ENCODE data around the gene VSTM2B. TPM values are rescaled to one million over a fixed set of nuclear protein-coding genes. Genes with fewer than 3 reads are reported as not detected.

The VSTM2B gene
- polyA plus RNA-seq, 1 of the 3 experiments (the other 2 are of a cell fraction): not detected

DNA sequence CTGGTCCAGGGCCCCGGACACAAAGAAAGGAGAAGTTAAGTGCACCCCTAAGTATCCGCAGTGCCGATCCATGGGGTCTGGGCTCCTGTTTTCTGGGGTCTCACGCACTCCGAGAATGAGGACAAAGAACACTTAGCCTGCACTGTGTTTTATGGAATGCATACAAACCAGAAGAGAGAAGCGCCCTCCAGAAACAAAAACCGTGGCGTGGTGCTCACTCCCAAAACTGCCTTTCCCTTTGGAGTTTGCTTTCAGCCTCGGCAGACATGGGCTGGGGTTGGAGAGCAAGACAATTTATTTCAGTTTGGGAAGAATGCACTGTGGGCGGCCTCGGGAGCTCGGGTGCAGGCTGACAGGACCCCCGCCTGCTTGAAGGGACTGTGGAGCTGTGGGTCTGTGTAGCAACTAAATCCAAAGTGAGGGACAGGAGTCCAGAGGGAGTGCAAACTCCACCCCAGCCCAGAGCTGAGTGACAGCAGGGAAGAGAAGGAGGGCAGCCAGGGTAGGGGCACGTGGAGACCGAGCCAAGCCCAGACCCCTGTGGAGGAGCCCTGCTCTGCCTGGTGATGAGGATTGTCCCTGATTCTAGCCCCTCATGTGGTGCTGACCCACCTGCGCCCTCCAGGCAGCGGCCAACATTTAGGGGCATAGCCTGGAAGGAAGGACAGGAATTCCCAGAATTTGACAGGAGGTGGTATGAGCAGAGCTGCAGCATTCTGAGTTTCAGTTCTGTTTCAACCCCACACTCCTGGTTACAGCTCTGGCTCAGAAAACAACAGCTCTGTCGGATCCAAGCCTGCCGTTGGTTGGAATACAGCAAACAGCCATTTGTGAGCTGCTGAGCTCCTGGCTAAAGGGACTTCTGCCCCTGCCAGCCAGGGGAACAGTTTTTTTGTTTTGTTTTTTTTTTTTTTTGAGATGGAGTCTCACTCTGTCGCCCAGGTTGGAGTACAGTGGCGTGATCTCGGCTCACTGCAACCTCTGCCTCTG, 42.5 kb downstream of the VSTM2B start:
- no peak for TF ChIP-seq USF2 (IDR thresholded peaks at IDR 0.05; ENCODE audit: borderline replicate concordance, low read depth, low read length)
- no peak for TF ChIP-seq TAF1 (IDR thresholded peaks at IDR 0.05; ENCODE audit: borderline replicate concordance, low read depth, low read length)
- no peak for TF ChIP-seq RAD21 (IDR thresholded peaks at IDR 0.05; ENCODE audit: low read length)
- no peak for TF ChIP-seq SMC3 (IDR thresholded peaks at IDR 0.05; ENCODE audit: low read depth, low read length)
- no peak for TF ChIP-seq ELF1 (IDR thresholded peaks at IDR 0.05)
- TF ChIP-seq TCF12 (IDR thresholded peaks at IDR 0.05): no peak
- no peak for TF ChIP-seq RCOR1 (IDR thresholded peaks at IDR 0.05; ENCODE audit: low read length)
- TF ChIP-seq EZH2phosphoT487 (IDR thresholded peaks at IDR 0.05; ENCODE audit: borderline replicate concordance, low read depth): no peak
- no peak for TF ChIP-seq RFX5 (IDR thresholded peaks at IDR 0.05; ENCODE audit: low read length)
- TF ChIP-seq ZBTB33 (IDR thresholded peaks at IDR 0.05; ENCODE audit: borderline replicate concordance, low read depth): no peak
- ChIA-PET CTCF (interaction anchor here (0.5 kb wide), 1 partner anchor 13 kb away, joined by 4 read pairs; no protein-coding TSS in a partner anchor), POLR2A (no interaction called here)
- H3K9me2 ChIP-seq: no peaks in the 10 kb centered on the region
- WGBS (ENCODE audit: low lambda C conversion rate): 9% methylated on average over 21 of the region's 22 CpGs
- no peaks in the 10 kb centered on the region for H3K9me3 ChIP-seq
- no peaks in the 10 kb centered on the region for H3K79me2 ChIP-seq (ENCODE audit: insufficient read depth)
- H3F3A ChIP-seq (replicated peaks; ENCODE audit: insufficient read depth): no peaks in the 10 kb centered on the region
- H3K4me1 ChIP-seq (ENCODE audit: control insufficient read depth in 1 of 2, insufficient read depth in 2 of 2, low read depth in 1 of 2, low read length in 1 of 2): no peaks in the 10 kb centered on the region
- H3K4me2 ChIP-seq: no peak overlapping the region
- H3K9ac ChIP-seq: no peak overlapping the region
- H3K27ac ChIP-seq (ENCODE audit: low read depth in 2 of 2, low read length in 1 of 2): no peak overlapping the region
- DNase-seq: no peak
- no peak overlapping the region for H3K4me3 ChIP-seq (ENCODE audit: low read depth in 2 of 2, low read length in 1 of 2)
- H4K20me1 ChIP-seq (ENCODE audit: insufficient read depth): no peaks in the 10 kb centered on the region
- peaks cover 36% of the 10 kb centered on the region; the same call in 1 of the 2 replicates for H3K27me3 ChIP-seq (ENCODE audit: insufficient read depth)
- H3K36me3 ChIP-seq (replicated peaks in 1 of 2; ENCODE audit: control insufficient read depth in 1 of 2, insufficient read depth in 2 of 2, low read length in 1 of 2): no peaks in the 10 kb centered on the region
- H2AFZ ChIP-seq (ENCODE audit: low read depth): no peak overlapping the region

DNA sequence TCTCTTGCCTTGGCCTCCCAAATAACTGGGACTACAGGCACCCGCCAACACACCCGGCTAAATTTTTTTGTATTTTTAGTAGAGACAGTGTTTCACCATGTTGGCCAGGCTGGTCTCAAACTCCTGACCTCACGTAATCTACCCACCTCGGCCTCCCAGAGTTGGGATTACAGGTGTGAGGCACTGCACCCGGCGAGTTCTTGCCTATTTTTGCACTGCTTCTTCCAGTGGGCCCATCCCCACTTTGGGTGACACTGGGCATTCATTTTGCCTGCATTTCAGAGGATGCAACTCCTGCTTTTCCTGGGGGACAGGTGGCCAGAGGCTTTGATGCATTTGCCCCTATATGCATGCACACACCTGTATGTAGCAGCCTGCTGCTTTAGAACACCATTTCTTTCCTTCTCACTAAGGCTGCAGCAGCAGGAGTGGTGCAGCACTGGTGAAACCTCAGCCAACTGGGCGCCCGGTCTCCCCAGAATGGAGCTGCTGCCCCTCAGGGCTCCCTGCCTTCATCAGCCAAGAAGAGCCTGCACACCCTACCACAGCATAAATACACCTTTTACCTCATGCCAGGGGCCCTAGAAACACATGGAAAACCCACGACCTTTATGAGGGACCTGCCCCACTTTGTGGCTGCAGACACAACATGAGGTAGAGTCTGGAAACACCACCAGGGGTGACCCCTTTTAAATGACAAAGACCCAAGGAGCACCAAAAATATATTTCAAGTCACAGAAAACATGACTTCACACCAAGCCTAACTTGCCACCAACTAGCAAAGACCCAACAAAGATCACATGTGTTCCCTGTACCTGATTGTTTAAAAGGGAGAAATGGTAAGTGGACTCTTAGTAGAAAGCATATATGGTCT, 43.5 kb downstream of the VSTM2B start:
- H3K9me2 ChIP-seq: no peaks in the 10 kb centered on the region
- no peak overlapping the region for H3K9ac ChIP-seq
- H3K4me2 ChIP-seq: no peak overlapping the region
- WGBS (ENCODE audit: low lambda C conversion rate): 6% methylated on average over 9 of the region's 9 CpGs
- no peaks in the 10 kb centered on the region for H3K4me1 ChIP-seq (ENCODE audit: control insufficient read depth in 1 of 2, insufficient read depth in 2 of 2, low read depth in 1 of 2, low read length in 1 of 2)
- H3F3A ChIP-seq (replicated peaks; ENCODE audit: insufficient read depth): no peaks in the 10 kb centered on the region
- no peak overlapping the region for H3K4me3 ChIP-seq (ENCODE audit: low read depth in 2 of 2, low read length in 1 of 2)
- H4K20me1 ChIP-seq (ENCODE audit: insufficient read depth): no peaks in the 10 kb centered on the region
- no peak overlapping the region for H2AFZ ChIP-seq (ENCODE audit: low read depth)
- DNase-seq: no peak
- ChIA-PET CTCF (interaction anchor here (0.5 kb wide), 1 partner anchor 14 kb away, joined by 4 read pairs; no protein-coding TSS in a partner anchor), POLR2A (no interaction called here)
- H3K36me3 ChIP-seq (replicated peaks in 1 of 2; ENCODE audit: control insufficient read depth in 1 of 2, insufficient read depth in 2 of 2, low read length in 1 of 2): no peaks in the 10 kb centered on the region
- H3K27me3 ChIP-seq (ENCODE audit: insufficient read depth): peaks cover 45% of the 10 kb centered on the region; the same call in 1 of the 2 replicates
- H3K79me2 ChIP-seq (ENCODE audit: insufficient read depth): no peaks in the 10 kb centered on the region
- no peaks in the 10 kb centered on the region for H3K9me3 ChIP-seq
- no peak overlapping the region for H3K27ac ChIP-seq (ENCODE audit: low read depth in 2 of 2, low read length in 1 of 2)
- TF ChIP-seq GATA2 (CRISPR knock-in tag; IDR thresholded peaks at IDR 0.05) (no peak), NRF1 (IDR thresholded peaks at IDR 0.05; ENCODE audit: low read depth, low read length) (no peak), USF2 (IDR thresholded peaks at IDR 0.05; ENCODE audit: borderline replicate concordance, low read depth, low read length) (no peak), RCOR1 (IDR thresholded peaks at IDR 0.05; ENCODE audit: low read length) (no peak), RFX5 (IDR thresholded peaks at IDR 0.05; ENCODE audit: low read length) (no peak), SIN3A (IDR thresholded peaks at IDR 0.05; ENCODE audit: borderline replicate concordance, low read depth, low read length) (no peak), TCF12 (IDR thresholded peaks at IDR 0.05) (no peak), POLR2AphosphoS5 (IDR thresholded peaks at IDR 0.05; ENCODE audit: low read depth, low read length) (no peak)
- TF ChIP-seq, protein P1, sequence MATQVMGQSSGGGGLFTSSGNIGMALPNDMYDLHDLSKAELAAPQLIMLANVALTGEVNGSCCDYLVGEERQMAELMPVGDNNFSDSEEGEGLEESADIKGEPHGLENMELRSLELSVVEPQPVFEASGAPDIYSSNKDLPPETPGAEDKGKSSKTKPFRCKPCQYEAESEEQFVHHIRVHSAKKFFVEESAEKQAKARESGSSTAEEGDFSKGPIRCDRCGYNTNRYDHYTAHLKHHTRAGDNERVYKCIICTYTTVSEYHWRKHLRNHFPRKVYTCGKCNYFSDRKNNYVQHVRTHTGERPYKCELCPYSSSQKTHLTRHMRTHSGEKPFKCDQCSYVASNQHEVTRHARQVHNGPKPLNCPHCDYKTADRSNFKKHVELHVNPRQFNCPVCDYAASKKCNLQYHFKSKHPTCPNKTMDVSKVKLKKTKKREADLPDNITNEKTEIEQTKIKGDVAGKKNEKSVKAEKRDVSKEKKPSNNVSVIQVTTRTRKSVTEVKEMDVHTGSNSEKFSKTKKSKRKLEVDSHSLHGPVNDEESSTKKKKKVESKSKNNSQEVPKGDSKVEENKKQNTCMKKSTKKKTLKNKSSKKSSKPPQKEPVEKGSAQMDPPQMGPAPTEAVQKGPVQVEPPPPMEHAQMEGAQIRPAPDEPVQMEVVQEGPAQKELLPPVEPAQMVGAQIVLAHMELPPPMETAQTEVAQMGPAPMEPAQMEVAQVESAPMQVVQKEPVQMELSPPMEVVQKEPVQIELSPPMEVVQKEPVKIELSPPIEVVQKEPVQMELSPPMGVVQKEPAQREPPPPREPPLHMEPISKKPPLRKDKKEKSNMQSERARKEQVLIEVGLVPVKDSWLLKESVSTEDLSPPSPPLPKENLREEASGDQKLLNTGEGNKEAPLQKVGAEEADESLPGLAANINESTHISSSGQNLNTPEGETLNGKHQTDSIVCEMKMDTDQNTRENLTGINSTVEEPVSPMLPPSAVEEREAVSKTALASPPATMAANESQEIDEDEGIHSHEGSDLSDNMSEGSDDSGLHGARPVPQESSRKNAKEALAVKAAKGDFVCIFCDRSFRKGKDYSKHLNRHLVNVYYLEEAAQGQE (IDR thresholded peaks at IDR 0.05; ENCODE audit: low read depth, low read length): no peak
